RPMI8226 (cell line): ENCODE measurements around the gene TARBP2.
"Not testable (repeated sequence)": the region's sequence is repeated elsewhere in the genome, so short reads cannot be mapped to it uniquely, and the experiment has no call there.

ENCODE experiments used
- DNase-seq: peaks from one replicate; pipeline ENCODE4 v3.0.0-alpha.2; 2015

Gene TARBP2

DNA sequence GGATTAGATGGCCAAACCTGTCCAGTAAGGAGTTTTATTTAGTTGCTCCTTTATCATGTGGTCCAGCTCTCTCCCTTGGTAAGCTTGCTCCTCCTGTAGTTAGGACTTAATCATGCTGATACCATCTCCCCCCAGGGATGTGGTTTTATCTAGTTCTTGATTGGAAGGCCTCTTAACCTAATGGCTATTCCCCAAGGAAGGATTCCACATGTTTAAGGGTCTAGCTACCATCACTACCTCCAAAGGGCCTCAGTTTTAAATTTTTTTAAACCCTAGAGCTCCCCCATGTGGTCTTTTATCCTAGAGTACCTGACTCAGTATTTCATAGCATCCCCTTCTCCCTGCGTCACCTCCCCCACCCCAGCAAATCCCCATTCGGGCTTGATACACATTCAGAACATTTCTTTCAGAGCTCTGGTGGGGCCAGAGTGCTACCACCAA is 24.3 kb upstream of the TARBP2 start:
- no peak for DNase-seq

- DNase-seq = no peak
Measured at GRCh38 chr12:53478865-53479264, 22.2 kb upstream of the TARBP2 start.

GRCh38 chr12:53479331-53479730 is 21.8 kb upstream of the TARBP2 start:
- no peak for DNase-seq

GRCh38 chr12:53480491-53481442 is 20.3 kb upstream of the TARBP2 start:
- peak; percentile 42 for DNase-seq

DNA sequence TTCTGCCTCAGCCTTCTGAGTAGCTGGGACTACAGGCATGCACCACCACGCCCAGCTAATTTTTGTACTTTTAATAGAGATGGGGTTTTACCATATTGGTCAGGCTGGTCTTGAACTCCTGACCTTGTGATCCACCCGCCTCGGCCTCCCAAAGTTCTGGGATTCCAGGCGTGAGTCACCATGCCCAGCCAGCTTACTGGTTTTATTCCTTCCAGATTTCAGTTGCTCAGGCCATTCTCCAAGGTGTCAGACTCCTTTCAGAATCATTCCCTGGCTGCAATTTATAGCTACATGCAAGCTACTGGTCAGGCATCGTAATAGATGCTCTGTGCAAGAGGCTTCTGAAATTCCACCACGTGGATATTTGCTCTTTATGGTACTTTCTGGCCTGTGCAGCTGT is 19.6 kb upstream of the TARBP2 start:
- DNase-seq = not testable (repeated sequence)

DNA sequence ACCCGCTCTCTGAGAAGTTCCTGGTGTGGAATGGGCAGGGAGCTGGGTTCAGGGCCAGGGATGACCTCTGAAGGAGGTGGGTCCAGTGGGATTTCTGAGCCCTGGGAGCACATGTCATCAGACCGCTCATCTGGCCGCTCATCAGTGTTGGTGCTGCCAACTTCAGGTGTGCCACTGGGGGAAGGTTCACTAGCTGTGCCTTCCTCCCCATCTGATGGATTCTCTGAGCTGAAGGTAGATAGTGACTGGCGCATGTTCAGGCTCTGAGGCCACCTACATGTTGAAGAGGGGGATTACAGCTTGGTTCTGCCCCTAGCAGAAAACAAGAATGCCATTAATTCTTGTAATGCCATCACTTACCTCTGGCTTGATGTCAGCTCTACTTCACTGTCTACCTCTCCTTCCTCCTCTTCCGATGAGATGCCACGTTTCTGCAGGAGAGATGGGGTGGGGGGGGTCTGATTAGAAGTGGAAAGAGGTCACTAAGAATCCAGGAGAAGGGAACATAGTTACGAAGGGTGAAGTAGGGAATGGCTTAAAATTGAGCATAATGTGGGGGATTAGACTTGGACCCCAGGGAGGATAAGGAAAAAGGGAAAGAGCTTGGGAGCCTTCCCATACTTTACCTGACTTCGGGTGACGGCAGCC is 19.0 kb upstream of the TARBP2 start:
- DNase-seq = peak; percentile 64

DNA sequence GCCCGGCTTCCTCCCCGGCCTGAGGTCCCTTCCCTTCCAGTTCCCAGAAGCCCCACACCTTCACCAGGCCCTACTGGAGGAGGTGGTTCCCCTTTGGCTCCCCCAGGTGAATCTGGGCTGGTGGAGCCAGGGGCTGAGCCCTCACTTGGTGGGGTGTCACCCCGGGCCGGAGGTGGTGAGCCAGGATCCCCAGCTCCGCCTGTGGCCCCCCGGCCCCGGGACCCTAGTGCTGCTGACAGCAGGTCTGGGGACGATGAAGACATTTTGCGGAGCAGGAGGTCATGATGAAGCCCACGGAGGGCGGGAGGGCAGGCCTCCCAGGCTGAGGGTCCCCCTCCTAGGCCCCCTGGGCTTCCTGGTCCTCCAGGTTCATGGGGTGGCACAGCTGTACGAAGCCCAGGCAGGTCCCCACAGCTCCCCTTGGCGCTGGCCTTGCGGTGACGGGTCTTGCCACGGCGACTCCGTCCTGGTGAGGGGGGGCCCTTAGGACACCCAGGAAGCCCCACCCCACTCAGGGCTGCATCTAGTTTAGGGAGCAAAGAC is 18.4 kb upstream of the TARBP2 start:
- no peak for DNase-seq

GRCh38 chr12:53483225-53483978 is 17.7 kb upstream of the TARBP2 start:
- peak; percentile 41 for DNase-seq

DNA sequence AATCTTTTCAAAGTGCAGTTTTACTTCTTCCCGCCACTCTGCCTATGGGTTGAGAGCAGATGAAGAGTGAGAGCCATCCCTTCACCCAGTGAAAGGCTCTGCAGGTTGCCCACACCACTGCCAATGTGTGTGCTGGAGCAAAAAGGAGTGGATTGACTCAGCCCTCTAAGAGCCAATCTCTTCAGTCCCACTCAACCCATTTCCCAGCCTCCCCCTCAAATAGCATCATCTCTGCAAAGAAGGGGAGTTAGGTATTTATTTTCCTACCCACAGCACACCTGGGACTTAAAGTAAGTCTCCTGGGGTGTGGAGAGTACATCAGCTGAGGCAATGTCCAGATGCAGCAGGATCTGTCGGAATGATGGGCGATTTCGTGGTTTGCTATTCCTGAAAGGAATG is 17.1 kb upstream of the TARBP2 start:
- DNase-seq = no peak

DNA sequence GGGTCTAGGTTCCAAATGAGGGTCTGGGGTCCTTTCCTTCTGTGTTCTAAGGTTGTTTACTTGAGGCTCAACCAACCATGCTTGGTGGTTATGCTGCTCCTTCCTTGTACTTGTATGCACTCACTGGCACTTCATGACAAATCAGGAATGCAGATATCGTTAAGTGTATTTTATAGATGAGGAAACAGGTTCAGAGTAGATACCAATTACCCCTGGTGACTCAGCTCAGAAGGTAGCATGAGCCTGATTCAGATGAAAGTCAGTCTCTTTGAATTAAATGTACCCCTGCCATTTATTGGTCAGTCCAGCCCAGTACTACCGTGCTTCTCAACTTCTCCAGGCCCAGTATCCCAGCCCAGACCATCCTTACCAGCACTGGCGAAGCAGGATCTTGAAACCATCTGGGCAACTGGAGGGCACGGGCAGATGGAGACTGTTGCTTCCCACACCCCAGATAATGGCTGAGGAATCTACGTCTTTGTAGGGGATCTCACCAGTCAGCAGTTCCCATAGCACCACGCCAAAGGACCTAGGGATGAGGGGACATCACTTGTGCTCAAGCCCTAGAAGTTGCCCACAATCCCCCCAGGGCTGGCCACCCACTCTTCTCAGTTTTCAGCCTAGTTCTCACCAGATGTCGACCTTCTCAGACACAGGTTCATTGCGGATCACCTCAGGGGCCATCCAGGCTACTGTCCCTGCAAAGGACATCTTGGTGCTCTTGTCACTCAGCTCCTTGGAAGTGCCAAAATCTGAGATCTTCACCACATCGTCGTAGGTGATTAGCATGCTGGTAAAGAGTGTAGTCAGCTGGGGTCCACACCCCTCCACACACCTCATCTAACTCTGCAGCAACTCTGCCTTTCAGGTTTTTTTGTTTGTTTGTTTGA is 16.2 kb upstream of the TARBP2 start:
- no peak for DNase-seq

DNA sequence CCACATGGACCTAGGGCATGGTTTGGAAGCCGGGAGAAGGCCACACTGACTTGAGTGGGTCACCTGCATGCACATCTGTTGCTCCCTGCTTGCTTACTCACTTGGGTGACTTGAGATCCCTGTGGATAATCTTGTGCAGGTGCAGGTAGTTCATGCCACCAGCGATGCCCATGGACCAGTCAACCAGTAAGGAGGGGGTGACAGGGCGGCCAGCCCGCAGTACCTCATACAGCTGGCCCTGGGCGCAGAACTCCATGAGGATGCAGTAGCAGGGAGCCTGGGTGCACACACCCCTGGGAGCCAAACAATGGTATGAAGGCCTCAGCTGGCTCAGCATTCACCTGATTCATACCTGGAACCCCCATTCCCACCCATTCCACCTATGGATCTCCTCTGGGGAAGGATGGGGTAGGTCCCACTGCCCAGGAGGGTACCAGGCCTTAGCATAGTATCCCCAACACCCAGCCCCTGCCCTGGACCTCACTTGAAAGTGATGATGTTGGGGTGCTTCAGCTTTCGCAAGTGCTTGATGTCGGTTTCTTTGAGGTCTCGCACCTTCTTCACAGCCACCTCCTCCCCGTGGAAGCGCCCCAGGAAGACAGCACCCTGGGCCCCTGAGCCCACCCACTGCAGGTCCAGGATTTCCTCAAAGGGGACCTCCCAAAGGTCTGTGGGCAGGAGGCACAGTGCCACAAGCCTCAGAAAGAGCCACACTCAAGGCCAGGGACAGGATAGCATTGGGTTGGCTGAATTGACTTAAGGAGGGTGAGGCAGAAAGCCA is 14.9 kb upstream of the TARBP2 start:
- no peak for DNase-seq

- DNase-seq = no peak
Measured at GRCh38 chr12:53486736-53487487, 14.2 kb upstream of the TARBP2 start.

GRCh38 chr12:53489242-53489864 is 11.7 kb upstream of the TARBP2 start:
- no peak for DNase-seq

GRCh38 chr12:53492188-53492587 is 8.9 kb upstream of the TARBP2 start:
- no peak for DNase-seq

DNA sequence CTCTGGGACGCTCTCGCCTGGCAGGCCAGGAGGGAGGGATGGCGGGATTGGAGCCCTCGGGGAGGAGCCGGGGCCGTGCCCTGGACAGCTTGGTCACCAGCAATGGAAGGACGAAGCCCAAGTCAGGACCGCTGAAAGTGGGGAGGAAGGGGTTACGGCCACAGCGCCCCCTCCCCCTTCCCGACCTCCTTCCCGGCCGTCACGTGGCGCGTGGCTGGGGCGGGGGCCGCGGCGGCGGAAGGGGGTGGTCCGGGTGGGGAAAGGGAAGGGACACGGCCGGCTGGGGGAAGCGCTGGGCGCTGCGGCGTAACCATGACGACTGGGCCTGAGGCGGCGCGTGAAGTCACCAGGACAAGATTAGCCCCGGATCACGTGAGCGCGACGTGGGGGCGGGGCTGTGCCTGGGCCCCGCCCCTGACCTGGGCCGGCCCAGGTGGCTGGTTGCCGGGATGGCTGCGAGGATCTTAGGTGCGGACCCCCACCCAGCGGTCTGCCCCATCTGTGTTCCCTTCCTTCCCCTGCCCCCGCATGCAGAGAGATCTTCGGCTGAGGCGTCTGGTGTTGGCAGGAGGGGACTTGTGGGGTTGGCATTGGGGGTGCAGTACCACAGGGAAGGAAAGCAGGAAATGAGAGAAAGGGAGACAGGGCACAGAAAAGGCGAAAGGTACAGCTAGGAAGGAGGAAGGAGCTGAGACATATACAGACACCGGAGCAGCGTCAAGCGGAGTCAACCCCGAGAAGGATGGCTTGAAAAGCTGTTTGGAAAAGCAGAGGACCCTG is 8.1 kb upstream of the TARBP2 start:
- DNase-seq = peak; percentile 94

GRCh38 chr12:53493610-53494391 is 7.3 kb upstream of the TARBP2 start:
- peak; percentile 14 for DNase-seq

DNA sequence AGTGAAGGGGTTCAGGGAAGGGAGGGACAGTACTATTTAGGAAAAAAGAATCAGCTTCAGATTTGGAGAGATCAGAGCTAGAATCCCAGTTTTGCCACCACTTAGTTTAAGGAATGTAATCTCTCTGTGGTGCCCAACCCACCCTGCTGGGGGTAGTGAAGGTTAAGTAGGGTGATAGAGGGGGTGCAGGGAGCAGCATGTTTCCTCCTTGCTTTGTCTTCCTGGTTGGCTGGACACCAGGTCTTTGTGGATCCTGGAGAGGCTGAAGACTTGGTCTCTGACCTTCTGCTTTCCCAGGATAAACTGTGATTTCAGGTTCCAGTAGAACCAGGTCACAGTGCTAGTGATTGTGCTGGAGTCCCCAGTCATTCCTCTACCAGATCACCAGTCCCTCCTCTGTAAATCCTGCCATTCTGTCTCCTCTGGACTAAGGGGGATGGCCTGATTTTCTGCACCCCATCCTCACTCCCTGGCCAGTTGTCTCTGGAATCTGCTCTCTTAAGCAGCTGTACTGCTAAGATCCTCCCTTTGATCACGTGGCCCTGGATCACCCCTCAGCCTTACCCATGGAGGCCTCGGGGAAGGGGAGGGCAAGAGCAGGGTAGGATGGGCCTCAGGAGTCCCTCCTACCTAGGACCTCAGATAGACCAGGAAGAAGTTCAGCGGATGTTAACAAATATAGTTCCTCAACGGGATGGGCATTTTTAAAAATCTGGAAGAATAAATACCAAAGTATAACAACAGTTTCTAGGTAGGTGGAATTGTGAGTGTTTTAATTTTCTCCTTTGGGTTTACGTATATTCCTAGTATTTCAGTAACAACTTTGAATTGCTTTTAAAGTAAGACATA is 5.0 kb upstream of the TARBP2 start:
- DNase-seq = no peak

- DNase-seq = no peak
Measured at GRCh38 chr12:53496752-53497032, 4.4 kb upstream of the TARBP2 start.
